Keratinocyte (primary cell): ENCODE results near the gene WBP1. TPM values are rescaled to one million over a fixed set of nuclear protein-coding genes. Genes with fewer than 3 reads are reported as not detected.

Experiments
- DNase-seq: peaks from one replicate; pipeline ENCODE4 v3.0.0-alpha.2; 2011; ENCODE audit warnings: low read depth, missing footprints, low spot score
- FAIRE-seq: peaks from 2 replicates; lab custom pipeline; 2011; peaks lifted over from hg19 to GRCh38; lab: Jason Lieb, UNC
- H2AFZ ChIP-seq: 2 replicates; pipeline ENCODE4 v1.6.0; 2012; ENCODE audit warnings: low read length, control low read depth, inconsistent platforms; ENCODE audit not compliant: control insufficient read depth
- H3K27ac ChIP-seq: 2 replicates; pipeline ENCODE4 v1.5.1; 2011; ENCODE audit warnings: low read length; ENCODE audit not compliant: control insufficient read depth, insufficient read depth
- H3K27me3 ChIP-seq: 3 replicates; pipeline ENCODE4 v1.6.0; 2011; ENCODE audit warnings: low read length; ENCODE audit not compliant: control insufficient read depth, insufficient read depth; ENCODE audit errors: extremely low read depth
- H3K36me3 ChIP-seq, 2 experiments: 2 replicates in 1 of 2; 3 replicates in 1 of 2; pipeline ENCODE4 v1.5.1; 2011; ENCODE audit warnings: low read length in 2 of 2, mild to moderate bottlenecking in 1 of 2; ENCODE audit not compliant: control insufficient read depth in 2 of 2, insufficient read depth in 2 of 2; ENCODE audit errors: extremely low read depth in 1 of 2
- H3K4me1 ChIP-seq: 3 replicates; pipeline ENCODE4 v1.5.1; 2011; ENCODE audit warnings: low read length; ENCODE audit not compliant: control insufficient read depth, insufficient read depth; ENCODE audit errors: extremely low read depth
- H3K4me2 ChIP-seq: 3 replicates; pipeline ENCODE4 v1.6.0; 2011; ENCODE audit warnings: low read depth, low read length; ENCODE audit not compliant: control insufficient read depth, insufficient read depth; ENCODE audit errors: extremely low read depth
- H3K4me3 ChIP-seq, 3 experiments: fragments of 200-600 bp in 1 of 3; sonication (generic) in 1 of 3; 2 replicates in 2 of 3; 3 replicates in 1 of 3; pipeline ENCODE4 v1.5.1; 2011 to 2016; ENCODE audit warnings: low read length in 3 of 3, mild to moderate bottlenecking in 3 of 3, control low read depth in 2 of 3, inconsistent platforms in 1 of 3, low read depth in 1 of 3, mixed read lengths in 1 of 3, mixed run types in 1 of 3, moderate library complexity in 1 of 3; ENCODE audit not compliant: control insufficient read depth in 2 of 3, insufficient read depth in 2 of 3; ENCODE audit errors: extremely low read depth in 1 of 3
- H3K79me2 ChIP-seq: 2 replicates; pipeline ENCODE4 v1.6.0; 2012; ENCODE audit warnings: low read length; ENCODE audit not compliant: control insufficient read depth, insufficient read depth
- H3K9ac ChIP-seq: 3 replicates; pipeline ENCODE4 v1.6.0; 2011; ENCODE audit warnings: low read length; ENCODE audit not compliant: control insufficient read depth, insufficient read depth; ENCODE audit errors: extremely low read depth
- H3K9me1 ChIP-seq: 3 replicates; pipeline ENCODE4 v1.6.0; 2011; ENCODE audit warnings: low read length; ENCODE audit not compliant: control insufficient read depth, insufficient read depth; ENCODE audit errors: extremely low read depth
- H3K9me3 ChIP-seq: 2 replicates; pipeline ENCODE4 v1.5.1; 2012; ENCODE audit warnings: low read depth, low read length; ENCODE audit not compliant: control insufficient read depth
- H4K20me1 ChIP-seq: 3 replicates; pipeline ENCODE4 v1.6.0; 2011; ENCODE audit warnings: low read length; ENCODE audit not compliant: control insufficient read depth, insufficient read depth; ENCODE audit errors: extremely low read depth
- CTCF ChIP-seq, 3 experiments: IDR thresholded peaks in 1 of 3; conservative IDR thresholded peaks in 1 of 3; optimal IDR thresholded peaks in 1 of 3; 2 replicates in 2 of 3; 3 replicates in 1 of 3; pipeline versions ENCODE3 to v1.5.1; 2011; ENCODE audit warnings: low read length in 3 of 3, mild to moderate bottlenecking in 3 of 3, moderate library complexity in 2 of 3, control low read depth in 1 of 3, inconsistent platforms in 1 of 3; ENCODE audit not compliant: insufficient read depth in 2 of 3; ENCODE audit errors: extremely low read depth in 1 of 3
- EZH2 ChIP-seq: IDR thresholded peaks from one replicate; pipeline ENCODE4 v1.6.1; 2012; ENCODE audit warnings: inconsistent platforms, mild to moderate bottlenecking, low read length, moderate library complexity
- dilution Hi-C: fragments of 300-500 bp; cut with MboI; formaldehyde crosslinking; loops from one replicate; pipeline ENCODE4 v1.7.0; 2020; ENCODE audit warnings: low sequenced_read_pairs; ENCODE audit not compliant: extremely low pct_ligation_motif_present
- polyA plus RNA-seq, 5 experiments: library from polyadenylated mRNA; depleted of rRNA in 3 of 5; stranded (reverse) in 3 of 5; stranded (forward) in 1 of 5; unstranded in 1 of 5; fragments of >200 nt; gene quantifications; 1 replicate in 1 of 5; 2 replicates in 3 of 5; 3 replicates in 1 of 5; pipeline versions ENCODE4 v1.2.1 to v1.2.3, GENCODE V29; 2011 to 2012; ENCODE audit warnings: missing spikeins in 2 of 5, low read depth in 1 of 5, low replicate concordance in 1 of 5

WBP1 gene
- polyA plus RNA-seq, 1 donor (not counting 4 experiments of a cell fraction or from before 2014, with no cell fraction given), result 75.5 TPM

GRCh38 chr2:74436111-74436805 lies 22.0 kb upstream of the WBP1 start:
- Histone ChIP-seq H3K79me2 (peaks cover 92% of the 10 kb centered on the region), H4K20me1 (peaks cover 27% of the 10 kb centered on the region), H3K4me1 (peaks cover 31% of the 10 kb centered on the region), H3K27ac (no peak overlapping the region), H2AFZ (no peak overlapping the region), H3K27me3 (no peaks in the 10 kb centered on the region), H3K4me3 (no peak overlapping the region), H3K4me2 (no peak overlapping the region), H3K9ac (no peak overlapping the region), H3K36me3 (peaks cover 27 to 65% of the 10 kb centered on the region in 2 experiments), H3K9me3 (no peaks in the 10 kb centered on the region), H3K9me1 (peaks cover 8% of the 10 kb centered on the region)
- TF ChIP-seq EZH2 (no peak), CTCF (optimal IDR thresholded peaks at IDR 0.05 in 1 of 3, IDR thresholded peaks at IDR 0.05 in 1 of 3, conservative IDR thresholded peaks at IDR 0.05 in 1 of 3; ENCODE audit: extremely low read depth in 1 of 3, insufficient read depth in 2 of 3, low read length in 3 of 3) (no peak)
- no peak for FAIRE-seq
- dilution Hi-C loops, result no loop called here
- no peak for DNase-seq

- Histone ChIP-seq H2AFZ (no peak overlapping the region), H3K9ac (no peak overlapping the region), H3K36me3 (peaks cover 21 to 57% of the 10 kb centered on the region in 2 experiments), H4K20me1 (peaks cover 27% of the 10 kb centered on the region), H3K27ac (no peak overlapping the region), H3K4me1 (peaks cover 29% of the 10 kb centered on the region), H3K27me3 (no peaks in the 10 kb centered on the region), H3K4me2 (no peak overlapping the region), H3K79me2 (peaks cover 89% of the 10 kb centered on the region), H3K4me3 (no peak overlapping the region), H3K9me1 (peaks cover 8% of the 10 kb centered on the region), H3K9me3 (no peaks in the 10 kb centered on the region)
- DNase-seq (no peak), FAIRE-seq (no peak)
- no peak for TF ChIP-seq EZH2
- dilution Hi-C loops, result no loop called here
These were observed 21.2 kb upstream of the WBP1 start for GRCh38 chr2:74436848-74437695.
